CD14-positive monocyte (primary cell): ENCODE measurements around the gene SARNP. TPM values are rescaled to one million over a fixed set of nuclear protein-coding genes. Genes with fewer than 3 reads are reported as not detected.
A peak's percentile ranks its signal among the peaks of the same experiment; 100 is the strongest.

Source experiments
- DNase-seq, 3 donors: peaks; one replicate each; pipeline ENCODE4 v3.0.0-alpha.2; 2011 to 2022
- H2AFZ ChIP-seq: 2 replicates; pipeline ENCODE4 v1.6.0; 2012; ENCODE audit warnings: mild to moderate bottlenecking, low read depth, low read length, inconsistent platforms; ENCODE audit not compliant: insufficient read depth, poor library complexity, severe bottlenecking
- H3K27ac ChIP-seq, 2 donors: 1 replicate in 1 of 2; 2 replicates in 1 of 2; pipeline ENCODE4 v1.5.1; 2012 to 2013; ENCODE audit warnings: low read length in 2 of 2, control low read depth in 1 of 2, inconsistent platforms in 1 of 2, low read depth in 1 of 2, mild to moderate bottlenecking in 1 of 2
- H3K27me3 ChIP-seq, 2 donors: one replicate each; pipeline versions ENCODE4 v1.6.0 to v1.6.1; 2011 to 2013; ENCODE audit warnings: low read length in 2 of 2; ENCODE audit not compliant: control insufficient read depth in 2 of 2, insufficient read depth in 2 of 2
- H3K36me3 ChIP-seq, 2 donors: replicated peaks in 1 of 2; 1 replicate in 1 of 2; 2 replicates in 1 of 2; pipeline versions ENCODE4 v1.5.1 to v1.6.1; 2012 to 2013; ENCODE audit warnings: low read length in 2 of 2, control low read depth in 1 of 2, inconsistent platforms in 1 of 2, mild to moderate bottlenecking in 1 of 2; ENCODE audit not compliant: insufficient read depth in 2 of 2, control insufficient read depth in 1 of 2
- H3K4me1 ChIP-seq, 2 donors: 1 replicate in 1 of 2; 2 replicates in 1 of 2; pipeline versions ENCODE4 v1.5.1 to v1.6.1; 2012 to 2013; ENCODE audit warnings: low read length in 2 of 2, control low read depth in 1 of 2, inconsistent platforms in 1 of 2, mild to moderate bottlenecking in 1 of 2, moderate library complexity in 1 of 2; ENCODE audit not compliant: insufficient read depth in 2 of 2, control insufficient read depth in 1 of 2
- H3K4me2 ChIP-seq: replicated peaks from 2 replicates; pipeline ENCODE3; 2012; ENCODE audit warnings: low read length, moderate library complexity, mild to moderate bottlenecking; ENCODE audit not compliant: poor library complexity, severe bottlenecking; ENCODE audit errors: extremely low read depth
- H3K4me3 ChIP-seq, 3 experiments: fragments of 200-600 bp in 1 of 3; sonication (generic) in 1 of 3; replicated peaks in 1 of 3; 1 replicate in 2 of 3; 2 replicates in 1 of 3; pipeline ENCODE4 v1.5.1; 2011 to 2013; ENCODE audit warnings: low read length in 3 of 3, mild to moderate bottlenecking in 3 of 3, control low read depth in 2 of 3, low read depth in 2 of 3, inconsistent platforms in 1 of 3, moderate library complexity in 1 of 3
- H3K79me2 ChIP-seq: 2 replicates; pipeline ENCODE4 v1.6.0; 2012; ENCODE audit warnings: mild to moderate bottlenecking, control low read depth, inconsistent platforms, low read length, moderate library complexity; ENCODE audit not compliant: insufficient read depth
- H3K9ac ChIP-seq: 2 replicates; pipeline ENCODE4 v1.6.0; 2017; ENCODE audit warnings: low read length, mild to moderate bottlenecking; ENCODE audit not compliant: insufficient read depth, poor library complexity, severe bottlenecking
- H3K9me3 ChIP-seq, 2 donors: replicated peaks in 1 of 2; 1 replicate in 1 of 2; 2 replicates in 1 of 2; pipeline versions ENCODE4 v1.5.1 to v1.6.1; 2012 to 2013; ENCODE audit warnings: low read length in 2 of 2, control low read depth in 1 of 2; ENCODE audit not compliant: control insufficient read depth in 1 of 2, insufficient read depth in 1 of 2
- H4K20me1 ChIP-seq: 2 replicates; pipeline ENCODE4 v1.6.0; 2012; ENCODE audit warnings: mild to moderate bottlenecking, low read length, control low read depth, moderate library complexity; ENCODE audit not compliant: insufficient read depth
- H3K27ac Mint-ChIP-seq, 7 donors: one replicate each; pipeline ENCODE4 v1.8.0; 2020; ENCODE audit warnings: mild to moderate bottlenecking in 7 of 7, mixed read lengths in 7 of 7, moderate library complexity in 6 of 7, inconsistent platforms in 2 of 7
- H3K27me3 Mint-ChIP-seq, 3 donors: one replicate each; pipeline ENCODE4 v1.8.0; 2021 to 2022; ENCODE audit warnings: low read depth in 3 of 3, mild to moderate bottlenecking in 3 of 3, mixed read lengths in 3 of 3, moderate library complexity in 3 of 3, inconsistent platforms in 1 of 3
- H3K36me3 Mint-ChIP-seq, 2 donors: one replicate each; pipeline ENCODE4 v1.8.0; 2020; ENCODE audit warnings: mixed read lengths in 2 of 2, inconsistent platforms in 1 of 2, mild to moderate bottlenecking in 1 of 2
- H3K4me1 Mint-ChIP-seq: one replicate; pipeline ENCODE4 v1.8.0; 2020; ENCODE audit warnings: mild to moderate bottlenecking, mixed read lengths
- H3K4me3 Mint-ChIP-seq, 2 donors: one replicate each; pipeline ENCODE4 v1.8.0; 2020; ENCODE audit warnings: mild to moderate bottlenecking in 2 of 2, mixed read lengths in 2 of 2, moderate library complexity in 1 of 2
- H3K9me3 Mint-ChIP-seq, 7 donors: one replicate each; pipeline ENCODE4 v1.8.0; 2020 to 2022; ENCODE audit warnings: mixed read lengths in 7 of 7, mild to moderate bottlenecking in 6 of 7, moderate library complexity in 6 of 7, inconsistent platforms in 2 of 7
- CTCF ChIP-seq: fragments of 200-600 bp; IDR thresholded peaks from one replicate; pipeline ENCODE4 v1.8.0; 2022; ENCODE audit warnings: antibody characterized with exemption, mild to moderate bottlenecking
- WGBS: methylation state at CpG from one replicate; pipeline ENCODE4 v1.1.5; 2013; ENCODE audit warnings: missing lambda C conversion rate; ENCODE audit not compliant: insufficient coverage; 5-methylcytosine and 5-hydroxymethylcytosine counted together
- intact Hi-C, 2 donors: fragments of 100-400 bp; cut with micrococcal nuclease; formaldehyde crosslinking; loops; one replicate each; pipeline versions ENCODE4 v1.15.0 to v1.15.1; 2023
- polyA plus RNA-seq, 3 donors: library from polyadenylated mRNA; depleted of rRNA in 1 of 3; unstranded in 2 of 3; stranded (reverse) in 1 of 3; fragments of 300-500 nt in 2 of 3; fragments of >200 nt in 1 of 3; fragmentation: Illumina TruSeq in 2 of 3; gene quantifications; 1 replicate in 2 of 3; 2 replicates in 1 of 3; pipeline ENCODE4 v1.2.3, GENCODE V29; 2012 to 2021

SARNP gene
- polyA plus RNA-seq, 3 donors, result 28.9 to 139 (median 98.6) TPM

- Histone ChIP-seq H3K9me3 (no peaks in the 10 kb centered on the region), H3K4me3 (no peak overlapping the region), H3K36me3 (no peaks in the 10 kb centered on the region), H3K79me2 (no peaks in the 10 kb centered on the region), H3K9ac (no peak overlapping the region), H3K4me1 (peaks cover 12% of the 10 kb centered on the region in 2 donors), H4K20me1 (no peaks in the 10 kb centered on the region), H3K27me3 (no peaks in the 10 kb centered on the region), H2AFZ (no peak overlapping the region), H3K4me2 (no peak overlapping the region), H3K27ac (no peak overlapping the region)
- DNase-seq, result no peak
- Mint-ChIP-seq H3K27me3 (peaks cover 2 to 5% (median 2%) of the 10 kb centered on the region in 3 donors), H3K9me3 (peaks cover 0 to 2% (median 0%) of the 10 kb centered on the region in 7 donors), H3K4me1 (peaks cover 28% of the 10 kb centered on the region), H3K27ac (peak overlapping the region in 2 of 7 donors; percentile 66 to 72), H3K36me3 (peaks cover 0 to 3% of the 10 kb centered on the region in 2 donors), H3K4me3 (no peak overlapping the region)
- no peak for TF ChIP-seq CTCF
- intact Hi-C loops, result no loop called here
- 87% methylated on average over 7 of the region's 11 CpGs for WGBS
These were observed 23.2 kb upstream of the SARNP start for GRCh38 chr12:55840581-55841351.

- no peaks in the 10 kb centered on the region for H3K79me2 ChIP-seq
- no peaks in the 10 kb centered on the region for H4K20me1 ChIP-seq
- DNase-seq, result no peak
- Mint-ChIP-seq H3K9me3 (peaks cover 0 to 2% (median 0%) of the 10 kb centered on the region in 7 donors), H3K36me3 (peaks cover 0 to 3% of the 10 kb centered on the region in 2 donors), H3K27ac (peak overlapping the region in 1 of 7 donors; percentile 28), H3K27me3 (peaks cover 2 to 5% (median 2%) of the 10 kb centered on the region in 3 donors), H3K4me1 (peaks cover 21% of the 10 kb centered on the region), H3K4me3 (no peak overlapping the region)
- no peak overlapping the region for H2AFZ ChIP-seq
- peaks cover 12% of the 10 kb centered on the region in 2 donors for H3K4me1 ChIP-seq
- no peak overlapping the region for H3K4me2 ChIP-seq
- WGBS, result 95% methylated on average over 11 of the region's 11 CpGs
- H3K36me3 ChIP-seq, result no peaks in the 10 kb centered on the region
- no peaks in the 10 kb centered on the region for H3K9me3 ChIP-seq
- intact Hi-C loops, result no loop called here
- no peak overlapping the region for H3K4me3 ChIP-seq
- H3K27ac ChIP-seq, result no peak overlapping the region
- H3K9ac ChIP-seq, result no peak overlapping the region
- H3K27me3 ChIP-seq, result no peaks in the 10 kb centered on the region
- TF ChIP-seq CTCF, result no peak
These were observed 22.0 kb upstream of the SARNP start for GRCh38 chr12:55839345-55840140.
